Inferior parietal cortex (tissue), 1 donor: ENCODE data around the gene GABRB3.

Experiments used
- DNase-seq: peaks from one replicate; pipeline ENCODE4 v3.0.0-alpha.2; 2016; ENCODE audit errors: extremely low spot score

Gene GABRB3

DNA sequence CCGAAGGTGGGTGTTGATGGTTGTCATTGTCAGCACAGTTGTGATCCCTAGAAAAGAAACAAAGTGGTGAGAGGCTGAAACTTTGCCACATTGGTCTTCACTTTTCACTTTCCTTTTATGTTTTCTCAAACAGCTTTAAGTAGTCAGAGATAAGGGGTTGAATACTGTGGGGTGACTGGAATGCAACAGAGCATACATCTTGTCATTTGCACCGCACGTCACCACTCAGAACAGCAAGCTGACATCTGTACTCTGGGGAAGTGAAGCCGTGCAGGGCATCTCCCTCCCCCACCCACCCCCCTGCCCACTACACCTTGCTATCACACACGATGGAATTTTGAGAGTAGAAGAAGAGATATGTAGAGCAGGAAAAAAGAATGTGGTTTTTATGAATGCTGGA, 211.7 kb downstream of the GABRB3 start:
- DNase-seq, result no peak

- no peak for DNase-seq
Observed at GRCh38 chr15:26555898-26556297, 217.0 kb downstream of the GABRB3 start.

DNA sequence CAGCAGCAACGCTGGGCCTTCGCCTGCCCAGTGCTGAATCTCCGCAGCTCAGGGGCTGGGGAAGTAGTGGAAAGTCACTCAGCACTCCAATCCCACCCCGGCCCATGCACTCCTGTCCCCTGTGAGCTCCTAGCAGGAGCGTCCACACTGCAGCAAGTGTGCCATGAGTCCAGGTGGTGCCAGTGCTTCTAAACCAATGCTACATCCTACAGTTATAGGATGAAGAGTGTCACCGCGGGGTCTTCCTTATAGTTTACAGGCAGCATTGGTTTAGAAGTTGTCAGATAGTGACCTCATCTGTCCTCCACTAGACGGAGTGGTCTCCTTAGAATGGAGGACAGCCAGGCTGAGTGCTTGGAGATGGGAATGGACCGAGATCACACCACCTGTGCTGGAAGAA, 221.4 kb downstream of the GABRB3 start:
- no peak for DNase-seq

GRCh38 chr15:26550880-26551279, 222.0 kb downstream of the GABRB3 start:
- DNase-seq, result no peak

DNA sequence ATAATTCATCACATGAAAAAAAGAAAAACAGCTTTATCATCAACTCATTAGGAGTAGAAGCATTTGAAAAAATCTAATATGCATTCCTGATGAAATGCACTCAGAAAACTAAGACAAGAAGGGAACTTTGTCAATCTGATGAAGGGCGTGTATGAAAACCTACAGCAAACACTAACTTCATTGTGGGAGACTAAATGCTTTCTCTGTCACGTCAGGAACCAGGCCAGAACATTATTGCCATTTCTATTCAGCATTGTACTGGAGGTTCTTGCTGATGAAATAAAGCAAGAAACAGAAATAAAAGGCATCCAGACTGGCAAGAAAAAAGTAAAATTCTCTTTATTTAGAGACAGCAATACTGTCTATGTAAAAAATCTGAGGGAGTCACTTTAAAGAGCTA, 235.2 kb downstream of the GABRB3 start:
- no peak for DNase-seq

GRCh38 chr15:26531489-26531888, 241.4 kb downstream of the GABRB3 start:
- DNase-seq, result no peak

DNA sequence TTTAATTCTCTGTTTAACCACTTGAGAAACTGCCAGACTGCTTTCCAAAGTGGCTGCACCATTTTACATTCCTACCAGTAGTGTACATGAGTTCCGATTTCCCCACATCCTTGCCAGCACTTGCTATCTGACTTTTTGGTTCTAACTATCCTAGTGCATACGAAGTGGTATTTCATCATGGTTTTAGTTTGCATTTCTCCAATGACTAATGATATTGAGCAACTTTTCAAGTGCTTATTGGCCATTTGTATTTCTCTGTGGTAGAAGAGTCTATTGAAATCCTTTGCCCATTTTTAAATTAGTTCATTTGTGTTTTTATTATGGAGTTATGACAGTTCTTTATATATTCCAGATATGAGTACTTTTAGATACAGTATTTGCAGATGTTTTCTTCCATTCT, 247.8 kb downstream of the GABRB3 start:
- no peak for DNase-seq

GRCh38 chr15:26521691-26522198, 251.1 kb downstream of the GABRB3 start:
- peak; percentile 11 for DNase-seq

DNA sequence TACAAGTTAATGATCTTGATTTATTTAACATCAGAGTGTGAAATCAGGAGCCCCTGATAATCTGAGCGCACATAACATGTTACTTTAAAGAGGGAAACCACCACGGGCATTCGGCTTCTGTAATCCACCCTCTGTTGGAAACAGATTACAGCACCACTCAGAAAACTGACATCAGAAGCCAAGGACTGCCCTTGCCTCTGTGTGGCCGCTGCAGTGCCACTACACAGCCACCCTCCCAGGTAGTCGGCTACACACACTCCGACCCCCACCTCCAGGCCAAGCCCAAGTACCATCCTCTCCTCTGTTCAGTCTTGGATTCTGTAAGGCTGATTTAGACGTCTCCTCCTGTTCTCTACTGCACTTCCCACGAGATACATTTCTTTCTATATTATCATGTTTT, 251.7 kb downstream of the GABRB3 start:
- no peak for DNase-seq

DNA sequence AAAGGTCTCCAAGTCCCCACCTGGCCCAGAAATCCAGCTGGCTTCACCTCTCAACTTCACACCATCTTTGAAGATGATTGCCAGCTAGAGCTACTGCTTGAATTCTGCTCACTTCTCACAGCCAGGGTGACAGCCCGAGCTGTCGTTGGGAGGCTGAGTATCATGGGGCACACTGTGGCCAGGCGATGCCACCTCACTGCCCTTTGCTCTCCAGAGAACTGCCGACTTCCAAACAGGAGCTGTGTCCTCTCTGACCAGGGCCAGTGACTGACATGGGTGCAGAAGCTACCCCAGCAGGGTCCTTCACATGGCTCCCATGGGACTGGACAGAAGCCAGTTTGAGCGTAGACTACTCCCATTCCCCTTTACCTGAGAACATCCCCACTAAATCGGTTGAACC, 254.0 kb downstream of the GABRB3 start:
- DNase-seq, result no peak

DNA sequence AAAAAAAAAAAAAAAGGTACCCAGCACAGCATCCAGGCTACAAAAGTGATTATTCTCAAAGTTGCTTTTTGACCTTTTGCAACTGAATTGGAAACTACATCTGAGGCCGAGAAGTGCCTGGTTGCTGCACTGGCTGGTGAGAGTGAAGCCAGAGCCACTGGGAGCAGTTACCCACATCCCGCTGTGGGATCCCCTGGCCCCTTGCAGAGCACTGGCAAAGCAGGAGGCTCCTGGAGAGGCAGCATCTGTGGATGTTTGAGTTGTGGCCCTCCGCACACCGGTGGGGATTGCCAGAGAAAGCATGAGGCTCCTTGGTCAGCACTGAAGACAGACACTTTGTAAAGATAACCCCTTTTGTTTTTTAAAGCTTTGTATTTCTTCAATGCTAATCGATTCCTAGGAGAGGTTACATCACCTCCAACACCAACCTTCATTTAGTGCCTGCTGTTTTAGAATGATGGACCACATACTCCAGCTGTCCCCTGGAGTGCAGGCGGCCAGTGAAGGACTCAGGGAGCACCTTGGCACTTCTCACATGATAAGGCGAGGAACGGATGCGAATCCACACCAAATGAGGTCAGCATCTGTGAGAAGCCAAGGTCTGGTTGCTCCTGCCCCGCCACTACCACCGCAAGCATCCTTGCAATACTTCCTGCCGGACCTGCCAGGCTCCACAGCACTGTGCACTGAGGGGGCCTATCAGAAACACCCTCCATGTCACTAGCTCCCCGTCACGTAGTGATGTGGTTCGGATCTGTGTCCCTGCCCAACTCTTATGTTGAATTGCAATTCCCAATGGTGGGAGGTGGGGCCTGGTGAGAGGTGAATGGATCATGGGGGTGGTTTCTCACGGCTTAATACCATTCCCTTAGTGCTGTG, 256.5 kb downstream of the GABRB3 start:
- no peak for DNase-seq

- no peak for DNase-seq
Observed at GRCh38 chr15:26504009-26504408, 268.9 kb downstream of the GABRB3 start.
